IPS-20b (cell line): ENCODE data around the gene ZBTB2.
"Not testable (repeated sequence)": the region's sequence is repeated elsewhere in the genome, so short reads cannot be mapped to it uniquely, and the experiment has no call there.

ENCODE experiments used
- H3K27ac ChIP-seq: one replicate; pipeline ENCODE4 v1.5.1; 2013; ENCODE audit warnings: low read length
- H3K27me3 ChIP-seq: 2 replicates; pipeline ENCODE4 v1.6.1; 2013; ENCODE audit warnings: mild to moderate bottlenecking, low read length, inconsistent platforms; ENCODE audit not compliant: insufficient read depth
- H3K36me3 ChIP-seq: 2 replicates; pipeline ENCODE4 v1.6.1; 2013; ENCODE audit warnings: low read depth, mild to moderate bottlenecking, inconsistent platforms, low read length, moderate library complexity; ENCODE audit not compliant: insufficient read depth
- H3K4me1 ChIP-seq: 2 replicates; pipeline ENCODE4 v1.6.1; 2013; ENCODE audit warnings: mild to moderate bottlenecking, control low read depth, inconsistent platforms, low read length, moderate library complexity; ENCODE audit not compliant: insufficient read depth
- H3K4me3 ChIP-seq: 2 replicates; pipeline ENCODE4 v1.5.1; 2013; ENCODE audit warnings: mild to moderate bottlenecking, low read length, inconsistent platforms
- H3K9ac ChIP-seq: 2 replicates; pipeline ENCODE4 v1.6.1; 2013; ENCODE audit warnings: low read depth, mild to moderate bottlenecking, inconsistent platforms, low read length, moderate library complexity
- H3K9me3 ChIP-seq: 2 replicates; pipeline ENCODE4 v1.6.1; 2013; ENCODE audit warnings: mild to moderate bottlenecking, low read depth, low read length, inconsistent platforms; ENCODE audit not compliant: insufficient read depth

Gene ZBTB2

DNA sequence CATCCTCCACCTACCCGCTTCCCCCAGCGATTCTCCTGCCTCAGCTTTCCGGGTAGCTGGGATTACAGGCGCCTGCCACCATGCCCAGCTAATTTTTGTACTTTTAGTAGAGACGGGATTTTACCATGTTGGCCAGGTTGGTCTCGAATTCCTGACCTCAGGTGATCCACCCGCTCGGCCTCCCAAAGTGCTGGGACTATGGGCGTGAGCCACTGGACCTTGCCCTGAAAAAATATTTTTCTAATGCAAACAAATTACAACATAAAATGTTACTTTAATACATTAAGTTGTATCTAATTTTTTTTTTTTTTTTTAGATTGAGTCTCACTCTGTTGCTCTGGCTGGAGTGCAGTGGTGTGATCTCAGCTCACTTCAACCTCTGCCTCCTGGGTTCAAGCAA is 8.7 kb downstream of the ZBTB2 start:
- H3K36me3 ChIP-seq: peaks cover 12% of the 10 kb centered on the region; the same call in 1 of the 2 replicates
- H3K4me1 ChIP-seq, H3K27ac ChIP-seq, H3K9me3 ChIP-seq, H3K4me3 ChIP-seq, H3K27me3 ChIP-seq, H3K9ac ChIP-seq: not testable (repeated sequence)

DNA sequence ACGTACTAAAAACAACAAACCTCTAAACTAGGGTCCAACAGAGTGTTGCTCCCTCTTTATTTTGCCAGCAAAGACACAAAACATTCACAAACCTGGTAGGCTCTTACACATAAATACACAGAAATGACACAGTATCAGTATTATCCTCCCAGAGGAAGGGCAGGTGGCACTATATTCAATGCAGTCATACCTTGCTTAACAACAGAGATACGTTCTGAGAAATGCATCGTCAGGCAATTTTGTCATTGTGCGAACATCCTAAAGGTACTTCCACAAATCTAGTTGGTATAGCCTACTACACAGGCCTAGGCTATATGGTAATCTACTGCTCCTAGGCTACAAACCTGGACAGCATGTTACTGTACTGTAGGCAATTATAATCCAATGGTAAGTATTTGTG is 9.6 kb downstream of the ZBTB2 start:
- Histone ChIP-seq H3K4me1 (peaks cover 4% of the 10 kb centered on the region; the same call in 1 of the 2 replicates), H3K27me3 (no peaks in the 10 kb centered on the region), H3K4me3 (no peak overlapping the region), H3K36me3 (peaks cover 5% of the 10 kb centered on the region; the same call in 1 of the 2 replicates), H3K27ac (no peak overlapping the region), H3K9ac (no peak overlapping the region), H3K9me3 (no peaks in the 10 kb centered on the region)

DNA sequence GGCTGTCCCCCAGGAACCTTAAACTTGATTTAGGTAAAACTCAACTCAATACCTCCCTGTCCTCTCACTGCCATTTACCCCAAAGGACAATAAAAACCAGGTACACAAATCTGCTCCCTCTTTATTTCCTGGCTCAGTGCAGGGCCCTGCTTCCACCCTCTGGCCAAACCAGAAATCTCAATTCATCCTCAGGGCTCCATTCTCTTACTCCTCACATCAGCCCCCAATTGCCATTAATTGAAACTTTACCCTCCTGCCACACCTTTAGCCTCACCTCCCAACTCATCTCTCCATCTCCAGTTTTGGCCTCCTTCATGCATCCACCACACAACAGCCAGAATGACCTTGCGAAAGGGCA is 10.5 kb downstream of the ZBTB2 start:
- H3K9me3 ChIP-seq: no peaks in the 10 kb centered on the region
- peaks cover 4% of the 10 kb centered on the region; the same call in 1 of the 2 replicates for H3K4me1 ChIP-seq
- H3K9ac ChIP-seq: peak overlapping the region; percentile 27; the same call in 1 of the 2 replicates
- peaks cover 5% of the 10 kb centered on the region; the same call in 1 of the 2 replicates for H3K36me3 ChIP-seq
- no peaks in the 10 kb centered on the region for H3K27me3 ChIP-seq
- no peak overlapping the region for H3K4me3 ChIP-seq
- no peak overlapping the region for H3K27ac ChIP-seq

DNA sequence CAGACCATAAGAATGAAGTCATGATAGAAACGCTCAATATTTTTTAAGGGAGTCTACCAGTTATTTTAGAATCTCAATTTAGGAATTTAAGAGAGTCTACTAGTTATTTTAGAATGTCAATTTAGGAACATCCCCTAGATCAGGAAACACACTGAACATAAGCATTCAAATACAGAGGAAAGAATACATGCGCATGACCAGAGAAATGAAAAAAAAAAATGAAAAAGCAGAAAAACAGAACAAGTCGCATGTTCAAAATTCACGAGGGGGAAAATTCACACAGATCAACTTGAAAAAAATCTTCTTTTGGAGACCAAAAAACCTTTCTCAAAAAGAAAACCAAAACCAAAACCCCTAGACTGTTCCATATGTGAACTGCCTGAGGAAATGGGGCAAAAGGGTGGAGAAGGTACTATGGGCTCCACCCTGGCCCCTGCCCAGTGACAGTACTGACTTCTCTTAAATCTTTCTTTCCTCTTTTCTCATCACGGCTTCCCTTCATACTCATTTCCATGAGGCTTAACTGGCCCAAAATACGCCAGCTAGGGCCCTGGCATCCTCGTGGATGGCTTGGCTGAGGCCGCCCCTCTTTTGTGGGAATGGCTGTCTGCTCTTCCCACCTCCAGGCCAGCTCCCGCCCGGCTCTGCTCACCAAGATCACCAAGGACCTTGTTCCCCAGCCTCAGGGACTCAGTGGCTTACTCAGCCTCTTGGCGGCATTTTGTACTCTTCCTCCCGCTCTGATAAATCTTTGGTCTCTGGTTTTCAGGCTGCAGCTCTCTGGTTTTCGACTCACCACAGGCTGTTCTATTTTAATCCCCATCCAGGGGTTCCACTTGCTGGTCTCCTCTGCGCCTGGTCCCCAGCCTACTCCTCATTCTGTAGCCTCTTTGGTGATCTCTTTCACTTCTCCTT is 11.2 kb downstream of the ZBTB2 start:
- H3K27me3 ChIP-seq: no peaks in the 10 kb centered on the region
- peak overlapping the region; percentile 22 for H3K27ac ChIP-seq
- no peak overlapping the region for H3K4me3 ChIP-seq
- H3K4me1 ChIP-seq: peaks cover 5% of the 10 kb centered on the region; the same call in 1 of the 2 replicates
- no peaks in the 10 kb centered on the region for H3K9me3 ChIP-seq
- H3K9ac ChIP-seq: peak overlapping the region; percentile 27; the same call in 1 of the 2 replicates
- peaks cover 5% of the 10 kb centered on the region; the same call in 1 of the 2 replicates for H3K36me3 ChIP-seq

DNA sequence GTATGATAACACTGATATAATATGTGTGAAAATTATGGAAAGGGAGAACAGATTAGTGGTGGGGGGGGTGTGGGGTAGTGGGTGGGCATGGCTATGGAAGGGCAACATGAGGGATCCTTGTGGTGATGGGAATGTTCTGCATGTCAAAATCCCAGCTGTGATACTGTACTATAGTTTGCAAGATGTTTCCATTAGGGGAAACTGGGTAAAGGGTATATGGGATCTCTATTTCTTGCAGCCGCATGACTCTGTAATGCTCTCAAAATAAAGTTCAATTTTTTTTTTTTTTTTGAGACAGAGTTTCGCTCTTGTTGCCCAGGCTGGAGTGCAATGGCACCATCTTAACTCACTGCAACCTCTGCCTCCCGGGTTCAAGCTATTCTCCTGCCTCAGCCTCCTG is 14.3 kb downstream of the ZBTB2 start:
- H3K9ac ChIP-seq: no peak overlapping the region
- H3K36me3 ChIP-seq: peaks cover 6% of the 10 kb centered on the region; the same call in 1 of the 2 replicates

DNA sequence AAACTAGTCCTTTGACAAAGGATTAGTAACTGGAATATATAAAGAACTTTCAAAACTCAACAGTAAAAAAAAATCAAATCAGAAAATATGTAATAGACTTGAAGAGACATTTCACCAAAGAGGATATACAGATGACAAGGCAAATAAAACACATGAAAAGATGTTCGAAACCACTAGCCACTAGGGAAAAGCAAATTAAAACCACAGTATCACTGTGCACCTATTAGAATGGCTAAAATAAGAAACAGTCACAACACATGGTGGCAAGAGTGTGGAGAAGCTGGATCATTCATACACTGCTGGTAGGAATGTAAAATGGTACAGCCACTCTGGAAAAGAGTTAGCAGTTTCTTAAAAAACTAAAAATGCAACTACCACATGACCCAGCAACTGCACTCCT is 14.9 kb downstream of the ZBTB2 start:
- Histone ChIP-seq H3K27me3 (no peaks in the 10 kb centered on the region), H3K9ac (no peak overlapping the region), H3K4me1 (peaks cover 14% of the 10 kb centered on the region), H3K9me3 (no peaks in the 10 kb centered on the region), H3K36me3 (peaks cover 13% of the 10 kb centered on the region), H3K27ac (no peak overlapping the region), H3K4me3 (no peak overlapping the region)

More for the DNA sequence above, 14.3 kb downstream of the ZBTB2 start:
- Histone ChIP-seq H3K27me3 (no peaks in the 10 kb centered on the region), H3K4me3 (no peak overlapping the region), H3K4me1 (peaks cover 14% of the 10 kb centered on the region), H3K9me3 (no peaks in the 10 kb centered on the region), H3K27ac (no peak overlapping the region)

DNA sequence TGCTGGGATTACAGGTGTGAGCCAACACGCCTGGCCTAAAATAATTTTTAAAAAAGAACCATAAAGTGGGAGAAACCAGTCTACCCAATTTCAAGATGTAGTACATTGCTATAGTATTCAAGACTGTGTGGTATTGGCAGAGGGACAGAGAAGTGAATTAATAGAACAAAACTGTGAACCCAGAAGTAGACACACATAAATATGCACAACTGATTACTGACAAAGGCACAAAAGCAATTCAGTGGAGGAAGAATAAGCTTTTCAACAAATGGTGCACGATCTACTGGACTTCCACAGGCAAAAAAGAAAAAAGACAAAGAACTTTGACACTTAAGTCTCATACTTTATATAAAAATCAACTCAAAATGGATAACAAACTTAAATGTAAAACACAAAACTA is 15.5 kb downstream of the ZBTB2 start:
- H3K4me3 ChIP-seq: no peak overlapping the region
- H3K9ac ChIP-seq: no peak overlapping the region
- H3K27ac ChIP-seq: no peak overlapping the region
- H3K4me1 ChIP-seq: peaks cover 14% of the 10 kb centered on the region
- H3K9me3 ChIP-seq: no peaks in the 10 kb centered on the region
- peaks cover 19% of the 10 kb centered on the region for H3K36me3 ChIP-seq
- no peaks in the 10 kb centered on the region for H3K27me3 ChIP-seq

DNA sequence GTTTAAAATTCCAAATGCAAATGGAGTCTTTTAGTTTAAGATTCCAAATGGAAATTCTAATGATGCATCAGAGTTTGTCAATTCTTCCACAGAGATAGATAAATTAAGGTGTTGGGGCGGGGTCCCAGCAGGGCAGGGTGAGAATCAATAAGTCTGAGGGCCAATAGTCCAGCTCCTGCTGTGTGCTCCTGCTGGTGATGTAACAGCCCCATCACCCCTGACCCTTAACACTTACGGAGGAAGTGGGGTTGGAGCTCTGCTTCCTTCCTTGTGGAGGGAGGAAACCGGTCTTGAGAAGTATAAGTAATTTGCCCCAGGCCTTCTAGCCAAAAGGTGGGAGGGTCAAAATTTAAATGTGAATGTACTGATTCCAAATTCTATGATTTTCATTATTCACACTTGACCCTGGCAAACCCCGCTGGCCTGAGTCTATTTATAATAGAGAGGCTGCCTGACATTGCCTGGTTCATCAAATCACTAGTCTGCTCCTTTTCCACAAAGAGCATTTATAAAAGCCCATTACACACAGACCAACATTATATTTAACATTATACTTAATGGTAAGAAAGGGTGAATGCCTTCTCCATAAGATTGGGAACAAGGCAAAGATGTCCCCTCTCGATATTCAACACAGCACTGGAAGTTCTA is 17.2 kb downstream of the ZBTB2 start:
- H3K27ac ChIP-seq: no peak overlapping the region
- H3K9ac ChIP-seq: peak overlapping the region; percentile 13; the same call in 1 of the 2 replicates
- peaks cover 27% of the 10 kb centered on the region for H3K36me3 ChIP-seq
- peaks cover 10% of the 10 kb centered on the region for H3K4me1 ChIP-seq
- peak overlapping the region; percentile 6; the same call in 1 of the 2 replicates for H3K4me3 ChIP-seq
- no peaks in the 10 kb centered on the region for H3K27me3 ChIP-seq
- H3K9me3 ChIP-seq: no peaks in the 10 kb centered on the region

DNA sequence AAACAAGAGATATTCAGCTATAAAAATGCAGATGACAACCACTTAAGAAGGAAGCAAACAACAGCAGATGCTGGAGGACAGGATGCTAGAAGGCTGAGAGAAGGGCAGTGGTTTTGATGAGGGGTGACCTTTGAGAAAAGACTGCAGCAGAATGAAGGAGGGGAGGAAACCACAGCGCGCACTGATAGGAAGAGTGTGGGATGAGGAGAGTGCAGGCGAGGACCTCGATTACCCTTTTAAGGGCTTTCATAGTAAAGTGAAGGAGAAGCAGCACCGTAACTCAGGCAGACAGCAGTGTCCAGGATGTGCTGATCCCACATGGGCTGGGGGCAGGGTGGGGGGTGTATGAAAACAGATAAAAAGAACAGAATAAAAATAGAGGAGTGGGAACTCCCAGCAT is 19.2 kb downstream of the ZBTB2 start:
- H3K4me3 ChIP-seq: no peak overlapping the region
- no peaks in the 10 kb centered on the region for H3K9me3 ChIP-seq
- peaks cover 10% of the 10 kb centered on the region for H3K4me1 ChIP-seq
- H3K9ac ChIP-seq: no peak overlapping the region
- peaks cover 27% of the 10 kb centered on the region for H3K36me3 ChIP-seq
- H3K27me3 ChIP-seq: no peaks in the 10 kb centered on the region
- no peak overlapping the region for H3K27ac ChIP-seq

DNA sequence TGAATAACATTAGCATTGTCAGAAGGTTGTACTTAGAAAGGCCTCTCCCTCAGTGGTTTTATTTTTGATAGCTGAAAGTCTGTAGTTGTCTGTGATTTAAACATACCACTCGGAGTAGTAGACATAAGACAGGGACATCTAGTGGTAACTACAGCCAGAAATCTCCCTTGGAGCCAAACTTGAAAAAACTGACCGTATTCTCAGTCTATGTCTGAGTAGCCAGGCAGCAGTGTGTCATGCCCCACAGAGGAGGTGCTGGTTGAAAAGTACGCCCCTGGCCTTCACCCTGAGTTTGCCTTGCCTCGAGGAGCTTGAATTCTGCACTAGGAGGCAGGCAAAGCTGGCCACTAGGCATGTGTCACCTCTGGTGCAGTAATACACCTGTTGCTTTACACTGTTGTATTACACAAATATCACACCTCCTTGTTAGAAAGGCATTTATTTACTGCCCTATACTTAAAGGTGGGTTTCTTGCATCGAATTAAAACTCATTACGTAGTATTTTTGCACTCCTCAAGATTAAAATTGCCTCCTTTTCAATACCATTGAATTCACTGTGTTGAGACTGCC is 20.8 kb downstream of the ZBTB2 start:
- H3K9ac ChIP-seq: no peak overlapping the region
- H3K4me3 ChIP-seq: no peak overlapping the region
- peaks cover 40% of the 10 kb centered on the region for H3K36me3 ChIP-seq
- H3K27ac ChIP-seq: no peak overlapping the region
- no peaks in the 10 kb centered on the region for H3K9me3 ChIP-seq
- peaks cover 10% of the 10 kb centered on the region for H3K4me1 ChIP-seq
- H3K27me3 ChIP-seq: no peaks in the 10 kb centered on the region

DNA sequence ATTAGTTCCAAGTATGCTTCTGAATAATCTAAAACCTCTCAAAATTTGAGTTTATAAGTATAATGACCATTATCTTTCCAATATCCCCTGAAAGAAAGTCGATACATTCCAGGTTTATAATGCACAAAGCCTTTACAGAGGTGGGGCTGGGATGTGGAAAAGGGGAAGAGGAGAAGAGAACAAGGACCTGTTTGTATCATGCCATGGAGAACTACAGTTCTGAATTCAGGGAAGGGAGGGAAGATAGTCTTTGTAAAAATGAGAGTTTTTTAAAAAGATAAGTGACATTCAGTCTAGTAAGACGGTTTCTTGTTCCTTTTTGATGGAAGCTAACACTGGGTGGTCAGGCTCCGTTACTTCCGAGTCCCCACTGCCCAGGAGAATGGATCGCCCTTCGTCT is 26.1 kb downstream of the ZBTB2 start:
- H3K4me1 ChIP-seq: no peaks in the 10 kb centered on the region
- no peak overlapping the region for H3K27ac ChIP-seq
- H3K9ac ChIP-seq: no peak overlapping the region
- H3K4me3 ChIP-seq: no peak overlapping the region
- no peaks in the 10 kb centered on the region for H3K9me3 ChIP-seq
- H3K36me3 ChIP-seq: peaks cover 43% of the 10 kb centered on the region
- no peaks in the 10 kb centered on the region for H3K27me3 ChIP-seq
